ENCODE data around the gene RAB3A.

Gene RAB3A

DNA sequence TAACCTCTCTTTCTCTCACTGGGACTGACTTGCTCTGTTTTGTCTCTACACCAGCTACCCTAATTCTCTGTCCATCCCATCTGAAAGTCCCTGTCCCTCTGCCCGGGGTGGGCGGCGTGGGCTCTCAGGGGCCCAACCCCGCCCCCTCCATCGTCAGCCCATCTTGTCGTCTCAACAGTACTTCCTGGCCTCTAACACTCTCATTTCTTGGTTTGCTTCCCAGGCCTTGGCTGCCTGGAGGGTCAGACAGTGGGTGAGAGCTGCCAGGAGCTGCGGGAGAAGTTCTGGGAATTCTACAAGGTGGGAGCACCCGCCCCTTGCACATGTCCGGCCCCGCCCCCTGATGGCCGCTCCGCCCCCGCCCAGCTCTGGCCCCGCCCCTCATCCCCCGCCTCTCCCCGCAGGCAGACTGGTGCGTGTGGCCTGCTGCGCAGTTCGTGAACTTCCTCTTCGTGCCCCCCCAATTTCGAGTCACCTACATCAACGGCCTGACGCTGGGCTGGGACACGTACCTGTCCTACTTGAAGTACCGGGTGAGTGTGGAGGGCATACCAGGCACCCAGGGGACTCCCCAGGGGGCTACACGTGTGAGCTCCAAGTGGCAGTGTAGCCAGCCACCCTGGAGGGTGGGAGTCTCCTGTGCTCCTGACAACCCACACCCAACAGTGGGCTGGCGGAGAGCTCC lies 9.1 kb downstream of the RAB3A start:
- TF ChIP-seq GATA2 (IDR thresholded peaks at IDR 0.05; ENCODE audit: low read depth, low read length) (no peak), GATA3 (IDR thresholded peaks at IDR 0.05; ENCODE audit: low read depth, low read length) (no peak)

GRCh38 chr19:18194181-18194530 lies 9.7 kb downstream of the RAB3A start:
- no peak for TF ChIP-seq GATA3 (IDR thresholded peaks at IDR 0.05; ENCODE audit: low read depth, low read length)
- no peak for TF ChIP-seq GATA2 (IDR thresholded peaks at IDR 0.05; ENCODE audit: low read depth, low read length)

GRCh38 chr19:18193388-18194180 lies 10.3 kb downstream of the RAB3A start:
- TF ChIP-seq GATA2 (IDR thresholded peaks at IDR 0.05; ENCODE audit: low read depth, low read length) = no peak
- no peak for TF ChIP-seq GATA3 (IDR thresholded peaks at IDR 0.05; ENCODE audit: low read depth, low read length)

DNA sequence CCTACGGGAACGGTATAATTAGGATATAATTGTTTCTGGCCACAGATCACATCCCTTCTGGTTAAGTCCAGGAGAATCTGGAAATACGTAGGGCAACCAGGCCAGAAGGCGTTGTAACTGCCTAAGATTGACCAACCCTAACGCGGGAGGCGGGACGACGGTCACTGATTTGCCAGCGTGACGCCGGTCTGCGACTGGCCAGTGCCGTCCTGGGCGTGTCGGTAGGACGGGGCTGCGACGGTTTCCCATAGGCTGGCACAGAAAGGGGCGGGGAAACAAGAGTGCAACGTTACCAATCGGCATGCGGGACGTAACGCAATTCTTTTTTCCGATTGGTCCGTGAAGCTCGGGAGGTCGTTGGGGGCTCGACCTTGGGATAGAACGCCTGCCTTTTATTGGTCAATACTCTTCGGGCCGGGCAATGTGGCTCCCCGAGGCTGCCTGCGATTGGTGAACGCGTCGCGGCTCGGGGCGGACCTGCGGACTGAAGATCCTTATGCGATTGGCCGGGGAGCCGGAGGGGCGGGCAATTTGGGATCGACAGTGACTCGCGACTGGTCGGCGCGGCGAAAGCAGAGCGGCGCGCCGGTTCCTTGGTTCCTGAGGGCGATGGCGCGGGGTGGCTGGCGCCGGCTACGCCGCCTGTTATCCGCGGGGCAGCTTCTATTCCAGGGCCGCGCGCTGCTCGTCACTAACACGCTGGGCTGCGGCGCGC lies 11.0 kb downstream of the RAB3A start, which contains the start of gene MPV17L2:
MPV17L2 (plus strand) TSS at position 546 of the 715 bp plus-strand sequence; CDS start at position 610, 64 bp downstream.
- TF ChIP-seq GATA3 (IDR thresholded peaks at IDR 0.05; ENCODE audit: low read depth, low read length) (no peak), GATA2 (IDR thresholded peaks at IDR 0.05; ENCODE audit: low read depth, low read length) (no peak)

DNA sequence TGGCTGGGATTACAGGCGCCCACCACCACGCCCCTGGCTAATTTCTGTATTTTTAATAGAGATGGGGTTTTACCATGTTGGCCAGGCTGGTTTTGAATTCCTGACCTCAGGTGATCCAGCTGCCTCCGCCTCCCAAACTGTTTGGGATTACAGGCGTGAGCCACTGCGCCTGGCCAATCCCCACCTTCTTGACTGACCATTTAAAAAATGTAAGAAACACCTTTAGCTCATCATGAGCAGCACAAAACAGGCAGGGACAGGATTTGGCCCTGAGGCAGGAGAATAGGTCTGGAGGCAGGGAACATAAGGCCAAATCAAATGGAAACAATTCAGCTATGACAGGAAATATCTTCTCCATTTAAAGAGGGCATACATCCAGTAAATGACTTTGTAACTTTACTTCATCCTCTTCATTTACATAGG lies 12.2 kb downstream of the RAB3A start:
- TF ChIP-seq GATA2 (IDR thresholded peaks at IDR 0.05; ENCODE audit: low read depth, low read length) (no peak), GATA3 (IDR thresholded peaks at IDR 0.05; ENCODE audit: low read depth, low read length) (no peak)

- TF ChIP-seq GATA2 (IDR thresholded peaks at IDR 0.05; ENCODE audit: low read depth, low read length) = no peak
- TF ChIP-seq GATA3 (IDR thresholded peaks at IDR 0.05; ENCODE audit: low read depth, low read length) = no peak
Observed at GRCh38 chr19:18190278-18190677, 13.6 kb downstream of the RAB3A start.

GRCh38 chr19:18185538-18185937 lies 18.3 kb downstream of the RAB3A start:
- TF ChIP-seq GATA2 (IDR thresholded peaks at IDR 0.05; ENCODE audit: low read depth, low read length) (no peak), GATA3 (IDR thresholded peaks at IDR 0.05; ENCODE audit: low read depth, low read length) (no peak)

DNA sequence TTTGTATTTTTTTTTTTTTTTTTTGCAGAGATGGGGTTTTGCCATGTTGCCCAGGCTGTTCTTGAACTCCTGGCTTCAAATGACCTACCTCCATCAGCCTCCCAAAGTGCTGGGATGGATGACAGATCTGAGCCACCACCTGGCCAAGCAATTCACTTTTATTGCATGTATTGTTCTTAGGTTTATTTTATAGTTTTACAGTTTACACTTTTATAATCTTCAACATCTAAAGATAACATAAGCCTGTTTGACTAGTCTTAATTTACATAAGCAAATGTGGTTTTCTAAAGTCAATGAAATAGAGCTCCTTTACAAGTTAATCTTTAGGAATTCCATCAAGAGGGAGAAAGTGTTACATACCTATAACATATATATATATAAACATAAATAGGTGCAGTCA lies 20.3 kb downstream of the RAB3A start:
- TF ChIP-seq GATA2 (IDR thresholded peaks at IDR 0.05; ENCODE audit: low read depth, low read length) (no peak), GATA3 (IDR thresholded peaks at IDR 0.05; ENCODE audit: low read depth, low read length) (no peak)

DNA sequence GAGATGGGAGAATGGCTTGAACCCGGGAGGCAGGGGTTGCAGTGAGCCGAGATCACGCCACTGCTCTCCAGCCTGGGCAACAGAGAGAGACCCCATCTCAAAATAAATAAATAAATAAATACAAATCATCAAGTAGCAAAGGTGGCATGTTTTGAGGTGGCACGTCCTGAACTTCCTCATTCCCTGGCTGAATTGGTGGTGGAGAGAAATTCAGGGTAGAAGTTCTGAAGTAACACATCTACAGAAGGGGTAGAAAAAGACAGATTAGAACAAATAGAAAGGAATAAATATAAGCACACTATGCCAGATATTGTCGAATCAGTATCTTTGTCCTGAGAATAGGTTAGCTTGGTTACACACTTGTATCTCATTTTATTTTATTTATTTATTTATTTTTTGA lies 23.9 kb downstream of the RAB3A start:
- TF ChIP-seq GATA2 (IDR thresholded peaks at IDR 0.05; ENCODE audit: low read depth, low read length) (no peak), GATA3 (IDR thresholded peaks at IDR 0.05; ENCODE audit: low read depth, low read length) (no peak)

DNA sequence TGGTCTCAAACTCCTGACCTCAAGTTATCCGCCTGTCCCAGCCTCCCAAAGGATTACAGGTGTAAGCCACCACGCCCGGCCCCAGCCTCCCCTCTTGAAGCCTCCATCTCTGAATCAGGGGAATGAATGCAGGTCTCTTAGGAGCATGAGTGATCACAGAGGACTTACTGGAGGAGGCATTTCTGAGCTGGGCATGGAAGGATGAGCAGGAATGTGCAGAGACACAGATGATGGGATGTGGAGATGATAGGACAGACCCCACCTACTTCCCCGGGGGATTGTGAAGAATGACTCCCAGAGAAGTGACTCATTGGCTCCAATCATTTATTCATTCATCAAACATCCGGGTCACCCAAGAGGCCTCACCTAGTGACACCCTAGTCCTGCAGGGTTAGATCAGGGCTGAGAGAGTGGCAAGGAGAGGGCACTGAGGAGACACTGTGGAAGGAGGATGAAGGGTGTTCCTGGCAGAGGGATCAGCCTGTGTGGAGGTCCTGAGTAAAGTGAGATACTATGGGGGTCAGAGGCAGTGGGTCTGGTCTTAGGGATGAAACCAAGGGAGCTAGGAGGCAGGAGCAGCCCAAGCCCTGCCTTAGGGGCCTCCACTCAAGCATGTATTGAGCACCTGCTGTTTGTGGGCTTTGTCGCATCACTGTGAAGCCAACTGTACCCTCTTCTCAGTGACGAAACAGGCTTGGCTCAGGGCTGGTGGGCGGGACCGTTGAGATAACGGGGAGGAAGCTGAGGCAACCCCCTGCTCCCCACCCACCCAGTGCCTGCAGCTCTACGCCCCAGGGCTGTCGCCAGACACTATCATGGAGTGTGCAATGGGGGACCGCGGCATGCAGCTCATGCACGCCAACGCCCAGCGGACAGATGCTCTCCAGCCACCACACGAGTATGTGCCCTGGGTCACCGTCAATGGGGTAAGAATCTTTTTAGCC lies 27.2 kb downstream of the RAB3A start:
- TF ChIP-seq GATA3 (IDR thresholded peaks at IDR 0.05; ENCODE audit: low read depth, low read length) (no peak), GATA2 (IDR thresholded peaks at IDR 0.05; ENCODE audit: low read depth, low read length) (no peak)

DNA sequence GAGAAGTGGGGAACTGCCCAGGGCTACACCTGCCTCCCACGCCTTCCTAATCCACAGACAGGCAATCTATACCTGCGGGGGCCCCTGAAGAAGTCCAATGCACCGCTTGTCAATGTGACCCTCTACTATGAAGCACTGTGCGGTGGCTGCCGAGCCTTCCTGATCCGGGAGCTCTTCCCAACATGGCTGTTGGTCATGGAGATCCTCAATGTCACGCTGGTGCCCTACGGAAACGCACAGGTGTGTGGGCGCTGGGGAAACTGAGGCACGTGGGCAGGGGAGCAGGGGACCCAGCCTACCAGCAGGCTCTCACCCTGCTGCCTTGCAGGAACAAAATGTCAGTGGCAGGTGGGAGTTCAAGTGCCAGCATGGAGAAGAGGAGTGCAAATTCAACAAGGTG lies 28.9 kb downstream of the RAB3A start:
- no peak for TF ChIP-seq GATA3 (IDR thresholded peaks at IDR 0.05; ENCODE audit: low read depth, low read length)
- TF ChIP-seq GATA2 (IDR thresholded peaks at IDR 0.05; ENCODE audit: low read depth, low read length) = no peak

DNA sequence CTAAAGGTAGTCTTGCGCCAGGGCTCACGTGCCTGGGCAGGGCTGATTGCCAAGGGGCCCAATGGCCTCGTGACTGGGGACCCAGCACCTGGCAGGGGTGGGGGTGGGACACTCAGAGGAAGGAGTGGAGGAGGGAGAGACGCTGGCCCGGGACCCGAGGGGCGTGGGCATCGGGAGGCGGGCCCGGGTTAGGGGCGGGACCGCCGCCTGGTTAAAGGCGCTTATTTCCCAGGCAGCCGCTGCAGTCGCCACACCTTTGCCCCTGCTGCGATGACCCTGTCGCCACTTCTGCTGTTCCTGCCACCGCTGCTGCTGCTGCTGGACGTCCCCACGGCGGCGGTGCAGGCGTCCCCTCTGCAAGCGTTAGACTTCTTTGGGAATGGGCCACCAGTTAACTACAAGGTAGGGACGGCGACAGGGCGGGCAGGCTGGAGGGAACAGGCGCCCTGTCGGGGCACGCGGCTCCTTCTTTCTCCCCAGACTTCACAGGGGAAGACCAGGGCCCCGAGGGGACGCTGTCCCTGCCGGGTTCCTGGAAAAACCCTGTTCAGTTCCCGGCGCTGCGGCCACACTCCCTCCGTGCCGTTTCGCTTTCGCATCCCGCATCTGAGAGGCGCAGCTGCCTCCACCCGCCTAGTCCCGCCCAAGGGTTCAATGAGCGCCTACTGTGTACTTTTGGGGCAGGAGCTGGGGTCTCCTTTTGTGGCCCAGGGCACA lies 30.1 kb downstream of the RAB3A start, which contains the start of gene IFI30:
IFI30 (plus strand) TSS at position 242 of the 717 bp plus-strand sequence; CDS start at position 271, 29 bp downstream.
- TF ChIP-seq GATA3 (IDR thresholded peaks at IDR 0.05; ENCODE audit: low read depth, low read length) (no peak), GATA2 (IDR thresholded peaks at IDR 0.05; ENCODE audit: low read depth, low read length) (no peak)

Measured in SH-SY5Y (cell line).